Measurements from ENCODE around the gene PCDH15.

PCDH15 gene

DNA sequence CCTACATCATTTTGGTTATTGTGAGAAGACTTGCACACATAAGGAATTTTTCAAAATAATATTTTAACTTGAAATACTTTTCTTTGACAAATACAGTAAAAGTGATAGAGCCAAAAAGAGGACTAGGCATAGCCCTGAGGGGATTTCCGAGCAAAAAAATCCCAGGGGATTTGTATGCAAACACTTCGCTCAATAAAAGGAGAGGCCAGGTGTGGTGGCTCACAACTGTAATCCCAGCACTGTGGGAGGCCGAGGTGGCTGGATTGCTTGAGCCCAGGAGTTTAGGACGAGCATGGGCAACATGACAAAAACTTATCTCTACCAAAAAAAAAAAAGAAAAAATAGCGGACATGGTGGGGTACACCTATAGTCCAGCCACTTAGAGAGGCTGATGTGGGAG is 193.0 kb downstream of the PCDH15 start:
- no peak for DNase-seq (ENCODE audit: low read depth in 2 of 2)
- TF ChIP-seq, protein P1, sequence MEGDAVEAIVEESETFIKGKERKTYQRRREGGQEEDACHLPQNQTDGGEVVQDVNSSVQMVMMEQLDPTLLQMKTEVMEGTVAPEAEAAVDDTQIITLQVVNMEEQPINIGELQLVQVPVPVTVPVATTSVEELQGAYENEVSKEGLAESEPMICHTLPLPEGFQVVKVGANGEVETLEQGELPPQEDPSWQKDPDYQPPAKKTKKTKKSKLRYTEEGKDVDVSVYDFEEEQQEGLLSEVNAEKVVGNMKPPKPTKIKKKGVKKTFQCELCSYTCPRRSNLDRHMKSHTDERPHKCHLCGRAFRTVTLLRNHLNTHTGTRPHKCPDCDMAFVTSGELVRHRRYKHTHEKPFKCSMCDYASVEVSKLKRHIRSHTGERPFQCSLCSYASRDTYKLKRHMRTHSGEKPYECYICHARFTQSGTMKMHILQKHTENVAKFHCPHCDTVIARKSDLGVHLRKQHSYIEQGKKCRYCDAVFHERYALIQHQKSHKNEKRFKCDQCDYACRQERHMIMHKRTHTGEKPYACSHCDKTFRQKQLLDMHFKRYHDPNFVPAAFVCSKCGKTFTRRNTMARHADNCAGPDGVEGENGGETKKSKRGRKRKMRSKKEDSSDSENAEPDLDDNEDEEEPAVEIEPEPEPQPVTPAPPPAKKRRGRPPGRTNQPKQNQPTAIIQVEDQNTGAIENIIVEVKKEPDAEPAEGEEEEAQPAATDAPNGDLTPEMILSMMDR (IDR thresholded peaks at IDR 0.05; ENCODE audit: low read depth, low read length) = no peak
- no peak overlapping the region for H3K4me3 ChIP-seq (replicated peaks in 1 of 2; ENCODE audit: low read depth in 2 of 2, low read length in 2 of 2)

DNA sequence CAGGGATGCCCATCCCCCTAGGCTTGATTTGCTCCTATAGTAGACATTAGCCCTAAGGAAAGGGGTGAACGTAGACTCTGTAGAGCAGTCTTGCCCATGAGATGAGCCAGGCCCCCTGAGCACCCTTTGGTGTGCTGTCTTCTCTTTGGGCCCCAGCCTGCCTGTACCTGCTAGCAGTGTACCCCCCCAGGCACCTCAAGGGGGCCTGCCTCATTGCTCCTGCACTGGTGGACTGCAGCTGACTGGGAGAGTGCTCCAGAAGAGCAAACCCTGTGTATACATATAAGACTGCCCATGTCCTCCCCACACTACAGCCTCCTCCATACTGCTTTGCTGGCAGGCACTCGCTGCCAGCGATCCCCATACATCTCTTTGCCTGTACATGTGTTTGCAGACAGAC is 206.7 kb downstream of the PCDH15 start:
- no peak overlapping the region for H3K4me3 ChIP-seq (replicated peaks in 1 of 2; ENCODE audit: low read depth in 2 of 2, low read length in 2 of 2)
- no peak for DNase-seq (ENCODE audit: low read depth in 2 of 2)
- TF ChIP-seq, protein P1 (IDR thresholded peaks at IDR 0.05; ENCODE audit: low read depth, low read length) = no peak

DNA sequence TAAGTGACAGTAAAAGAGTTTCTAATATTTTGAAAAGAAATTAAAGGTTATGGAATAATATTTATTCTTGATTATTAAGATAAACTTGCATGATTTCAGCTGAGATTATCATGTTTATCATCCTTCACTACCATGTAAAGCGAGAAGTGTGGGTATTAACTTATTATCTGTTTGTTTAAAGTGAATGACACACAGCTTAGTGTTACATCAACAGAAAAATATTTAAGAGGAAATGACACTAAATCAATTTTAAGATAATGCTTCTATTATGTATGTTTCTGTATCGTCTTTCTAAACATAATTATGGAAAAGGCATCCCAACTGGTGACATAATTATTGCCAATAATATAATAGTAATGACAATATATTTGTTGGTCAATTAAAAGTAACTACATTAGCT is 213.1 kb downstream of the PCDH15 start:
- no peak for DNase-seq (ENCODE audit: low read depth in 2 of 2)
- TF ChIP-seq, protein P1 (IDR thresholded peaks at IDR 0.05; ENCODE audit: low read depth, low read length) = no peak
- no peak overlapping the region for H3K4me3 ChIP-seq (replicated peaks in 1 of 2; ENCODE audit: low read depth in 2 of 2, low read length in 2 of 2)

DNA sequence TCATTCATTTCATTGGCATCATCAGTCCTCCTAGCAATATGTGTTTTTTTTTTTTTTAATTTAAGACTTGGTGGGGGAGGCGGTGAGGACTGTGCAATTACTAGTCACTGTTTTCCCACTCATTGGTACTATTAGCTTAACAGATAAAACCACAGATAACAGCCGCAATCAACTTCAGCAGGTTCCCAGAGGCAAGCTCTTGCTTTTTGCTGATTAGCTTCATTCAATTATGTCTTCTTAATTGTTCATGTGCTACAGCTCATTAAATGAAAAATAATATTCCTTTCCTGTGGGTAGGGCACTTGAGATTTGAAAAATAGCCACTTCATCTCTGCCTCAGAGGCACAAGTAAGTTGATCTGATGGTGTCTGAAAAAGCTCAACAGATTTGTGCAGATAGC is 215.5 kb downstream of the PCDH15 start:
- no peak overlapping the region for H3K4me3 ChIP-seq (replicated peaks in 1 of 2; ENCODE audit: low read depth in 2 of 2, low read length in 2 of 2)
- DNase-seq (ENCODE audit: low read depth in 2 of 2) = no peak
- TF ChIP-seq, protein P1 (IDR thresholded peaks at IDR 0.05; ENCODE audit: low read depth, low read length) = no peak

DNA sequence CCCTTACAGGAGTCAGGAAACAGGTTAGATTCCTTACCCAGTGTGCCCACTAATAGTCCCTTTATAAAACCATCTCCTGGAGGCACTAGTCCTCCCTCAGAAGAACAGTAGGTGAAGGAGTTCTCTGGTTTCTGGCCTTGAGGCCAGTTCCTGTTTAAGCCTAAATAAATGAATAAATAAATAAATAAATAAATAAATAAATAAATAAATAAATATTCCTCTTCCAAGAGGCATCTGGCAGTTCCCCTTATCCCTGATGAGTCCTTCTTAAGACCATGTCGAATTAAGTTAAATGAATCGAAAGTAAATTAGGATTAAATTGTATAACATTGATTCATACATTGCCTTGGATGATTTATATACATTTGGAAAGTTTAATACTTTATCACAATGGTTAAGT is 223.3 kb downstream of the PCDH15 start:
- TF ChIP-seq, protein P1 (IDR thresholded peaks at IDR 0.05; ENCODE audit: low read depth, low read length) = no peak
- DNase-seq (ENCODE audit: low read depth in 2 of 2) = no peak

DNA sequence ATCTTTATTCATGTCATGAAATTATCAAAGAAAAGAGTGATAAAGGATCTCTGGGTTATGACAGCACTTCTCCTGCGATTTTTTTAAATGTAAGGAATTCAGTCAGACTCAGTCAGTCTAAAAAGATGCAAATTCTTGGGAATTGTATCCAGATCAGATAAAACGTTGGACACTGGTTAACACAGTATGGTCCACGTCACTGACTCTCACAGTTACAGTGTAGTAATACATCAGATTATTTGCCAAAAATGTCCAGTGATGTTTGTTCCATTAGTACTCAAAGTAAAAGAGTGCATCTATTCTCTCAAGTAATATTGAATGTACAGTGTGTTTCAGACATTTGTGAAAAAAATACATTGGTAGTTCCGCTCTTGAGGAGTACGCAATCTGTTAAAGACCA is 224.5 kb downstream of the PCDH15 start:
- H3K4me3 ChIP-seq (replicated peaks in 1 of 2; ENCODE audit: low read depth in 2 of 2, low read length in 2 of 2) = no peak overlapping the region
- DNase-seq (ENCODE audit: low read depth in 2 of 2) = no peak
- TF ChIP-seq, protein P1 (IDR thresholded peaks at IDR 0.05; ENCODE audit: low read depth, low read length) = no peak

More for the DNA sequence above, 223.3 kb downstream of the PCDH15 start:
- H3K4me3 ChIP-seq (replicated peaks in 1 of 2; ENCODE audit: low read depth in 2 of 2, low read length in 2 of 2) = no peak overlapping the region

DNA sequence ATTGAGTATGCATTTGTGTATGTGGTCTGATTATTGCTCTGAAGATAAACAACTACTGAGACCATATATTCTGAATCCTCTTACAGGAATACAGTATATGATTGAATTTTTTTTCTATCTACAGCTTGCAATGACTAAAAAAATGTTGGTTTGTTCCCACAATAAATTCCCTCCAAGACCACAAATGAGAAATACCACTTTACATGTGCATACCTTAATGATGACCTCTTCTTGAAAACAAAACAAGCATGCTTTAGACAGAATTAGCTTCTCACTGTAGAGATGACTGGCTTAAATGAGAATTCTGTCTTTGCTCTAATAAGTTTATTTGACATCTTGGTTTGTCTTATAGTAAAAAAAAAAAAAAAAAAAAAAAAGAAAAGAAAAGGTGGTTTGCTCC is 241.5 kb downstream of the PCDH15 start:
- peak in 1 of 2 donors; percentile 2 for DNase-seq (ENCODE audit: low read depth in 2 of 2)
- H3K4me3 ChIP-seq (replicated peaks in 1 of 2; ENCODE audit: low read depth in 2 of 2, low read length in 2 of 2) = no peak overlapping the region
- TF ChIP-seq, protein P1 (IDR thresholded peaks at IDR 0.05; ENCODE audit: low read depth, low read length) = no peak
